Spleen (tissue), 7 donors: ENCODE results near the gene SDK2.

Experiments used
- POLR2A ChIP-seq, 3 donors: fragments of 450-650 bp; IDR thresholded peaks; one replicate each; pipeline ENCODE4 v1.5.1; 2017; ENCODE audit warnings: antibody characterized with exemption in 3 of 3, mild to moderate bottlenecking in 1 of 3
- POLR2AphosphoS5 ChIP-seq, 3 donors: sonication (generic); formaldehyde crosslinking; IDR thresholded peaks; one replicate each; pipeline ENCODE4 v1.5.1; 2017; ENCODE audit warnings: antibody characterized with exemption in 3 of 3
- TF ChIP-seq, protein P1 (sequence below), 11 experiments: fragments of 200-600 bp in 7 of 11; fragments of 450-650 bp in 4 of 11; sonication (generic) in 4 of 11; IDR thresholded peaks in 8 of 11; conservative IDR thresholded peaks in 3 of 11; 1 replicate in 7 of 11; 2 replicates in 4 of 11; pipeline versions ENCODE4 v1.4.0 to v1.8.0; 2016 to 2021; ENCODE audit warnings: antibody characterized with exemption in 11 of 11, inconsistent platforms in 4 of 11, mild to moderate bottlenecking in 1 of 11
- donor health status: DM: no; HTN: no; CAD: no; lungs with moderate emphysema.
- donor health status: DM: no; HTN: no; CAD: no.
- donor health status: DM: no; HTN: no; CAD: no.

DNA sequence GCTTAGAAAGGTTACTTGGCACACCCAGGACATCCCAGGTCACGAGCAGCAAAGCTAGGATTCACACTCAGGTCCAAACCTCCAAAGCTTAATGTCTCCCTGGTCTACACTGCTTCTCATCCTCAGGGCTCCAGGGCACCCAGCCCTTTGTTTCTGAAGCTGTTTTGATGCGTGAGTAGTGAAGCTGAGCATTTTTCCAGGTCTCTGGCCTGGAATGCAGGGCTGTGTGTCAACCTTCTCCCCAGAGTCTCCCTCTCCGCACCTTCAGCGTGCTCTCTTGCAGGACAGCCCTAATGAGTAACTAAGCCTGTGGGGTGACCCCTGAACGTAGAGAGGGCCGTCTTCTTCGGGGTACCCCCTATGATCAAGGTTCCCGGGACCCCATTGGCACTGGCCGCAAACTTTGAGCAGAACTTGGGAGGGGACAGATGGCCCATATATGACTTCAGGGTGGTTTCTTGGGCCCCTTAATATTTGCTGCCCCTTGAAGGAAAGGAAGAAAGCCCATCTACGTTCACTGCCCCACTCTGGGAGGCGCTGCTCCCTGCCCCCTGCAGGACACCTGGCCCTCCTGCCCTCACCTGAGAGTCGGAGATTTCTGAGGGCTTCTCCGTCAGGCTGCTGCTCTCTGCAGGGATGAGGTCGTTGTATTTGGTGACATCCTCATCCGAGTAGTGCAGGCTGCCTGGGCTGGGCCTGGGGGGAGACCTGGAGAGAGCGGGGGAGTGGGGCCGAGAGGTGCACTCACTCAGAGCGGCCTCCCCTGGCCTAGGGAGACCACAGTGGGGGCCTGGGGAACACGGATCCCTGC, 296.0 kb downstream of the SDK2 start:
- TF ChIP-seq, protein P1, sequence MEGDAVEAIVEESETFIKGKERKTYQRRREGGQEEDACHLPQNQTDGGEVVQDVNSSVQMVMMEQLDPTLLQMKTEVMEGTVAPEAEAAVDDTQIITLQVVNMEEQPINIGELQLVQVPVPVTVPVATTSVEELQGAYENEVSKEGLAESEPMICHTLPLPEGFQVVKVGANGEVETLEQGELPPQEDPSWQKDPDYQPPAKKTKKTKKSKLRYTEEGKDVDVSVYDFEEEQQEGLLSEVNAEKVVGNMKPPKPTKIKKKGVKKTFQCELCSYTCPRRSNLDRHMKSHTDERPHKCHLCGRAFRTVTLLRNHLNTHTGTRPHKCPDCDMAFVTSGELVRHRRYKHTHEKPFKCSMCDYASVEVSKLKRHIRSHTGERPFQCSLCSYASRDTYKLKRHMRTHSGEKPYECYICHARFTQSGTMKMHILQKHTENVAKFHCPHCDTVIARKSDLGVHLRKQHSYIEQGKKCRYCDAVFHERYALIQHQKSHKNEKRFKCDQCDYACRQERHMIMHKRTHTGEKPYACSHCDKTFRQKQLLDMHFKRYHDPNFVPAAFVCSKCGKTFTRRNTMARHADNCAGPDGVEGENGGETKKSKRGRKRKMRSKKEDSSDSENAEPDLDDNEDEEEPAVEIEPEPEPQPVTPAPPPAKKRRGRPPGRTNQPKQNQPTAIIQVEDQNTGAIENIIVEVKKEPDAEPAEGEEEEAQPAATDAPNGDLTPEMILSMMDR (IDR thresholded peaks at IDR 0.05 in 8 of 11, conservative IDR thresholded peaks at IDR 0.05 in 3 of 11): no peak
- no peak for TF ChIP-seq POLR2AphosphoS5 (IDR thresholded peaks at IDR 0.05)
- no peak for TF ChIP-seq POLR2A (IDR thresholded peaks at IDR 0.05)
